COLO829 (cell line): ENCODE data around the gene ATL2.
"Not testable (repeated sequence)": the region's sequence is repeated elsewhere in the genome, so short reads cannot be mapped to it uniquely, and the experiment has no call there.

Source experiments
- DNase-seq: peaks from one replicate; pipeline ENCODE4 v3.0.0; 2012; ENCODE audit warnings: low spot score

Gene ATL2

DNA sequence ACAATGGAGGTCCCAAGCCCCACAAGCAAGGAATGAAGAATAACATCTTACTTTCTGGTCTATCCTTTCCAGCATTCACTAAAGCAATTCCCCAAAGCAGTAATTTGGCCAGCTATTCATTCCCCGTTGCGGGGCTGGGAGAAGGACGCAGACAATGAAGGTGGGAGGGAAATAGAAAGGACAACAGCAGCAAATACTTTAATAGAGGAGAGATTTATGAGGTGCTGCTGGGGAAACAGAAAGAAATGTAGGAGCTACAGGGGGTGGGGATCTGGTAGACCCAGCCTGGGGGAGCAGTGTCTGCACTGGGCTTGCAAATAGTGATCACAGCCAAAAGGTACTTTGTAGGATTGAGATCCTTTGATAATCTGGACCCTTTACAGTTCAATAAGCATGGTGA lies 13.9 kb upstream of the ATL2 start:
- DNase-seq, result no peak

DNA sequence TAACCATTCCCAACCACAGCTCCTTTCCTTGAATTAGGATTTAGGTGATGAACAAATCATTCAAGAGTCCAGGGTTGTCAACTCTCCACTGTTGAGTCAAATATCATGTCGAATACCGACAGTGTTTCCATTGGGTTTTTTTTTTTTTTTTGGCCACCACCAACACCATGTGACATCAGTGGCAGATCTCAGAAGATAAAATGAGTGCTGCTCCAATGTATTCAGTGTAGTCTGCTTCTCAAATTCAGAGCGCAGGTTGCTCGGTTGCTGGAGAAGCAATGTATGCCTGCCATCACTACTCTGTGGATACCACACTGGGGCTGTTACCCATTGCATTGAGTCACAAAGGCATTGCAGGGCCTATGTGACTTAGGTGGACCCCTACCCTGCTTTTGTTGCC lies 10.8 kb upstream of the ATL2 start:
- no peak for DNase-seq

DNA sequence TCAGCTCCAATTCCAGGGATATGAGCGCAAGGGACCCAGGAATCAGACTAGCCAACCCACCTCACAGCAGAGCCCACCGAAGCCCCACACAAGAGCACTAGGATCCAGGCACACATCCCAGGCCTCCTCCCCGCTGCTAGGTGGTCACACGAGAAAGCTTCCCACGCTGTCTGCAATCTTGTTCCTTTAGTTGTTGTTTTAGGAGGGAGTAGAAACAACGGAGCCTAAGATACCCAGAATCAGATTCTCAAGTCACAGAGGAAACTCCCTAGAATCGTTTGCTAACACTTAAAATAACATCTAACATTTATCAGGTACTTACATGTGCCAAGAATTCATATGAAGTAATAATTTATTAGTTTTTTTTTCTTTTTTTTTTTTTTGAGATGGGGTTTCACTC lies 9.7 kb upstream of the ATL2 start:
- no peak for DNase-seq

DNA sequence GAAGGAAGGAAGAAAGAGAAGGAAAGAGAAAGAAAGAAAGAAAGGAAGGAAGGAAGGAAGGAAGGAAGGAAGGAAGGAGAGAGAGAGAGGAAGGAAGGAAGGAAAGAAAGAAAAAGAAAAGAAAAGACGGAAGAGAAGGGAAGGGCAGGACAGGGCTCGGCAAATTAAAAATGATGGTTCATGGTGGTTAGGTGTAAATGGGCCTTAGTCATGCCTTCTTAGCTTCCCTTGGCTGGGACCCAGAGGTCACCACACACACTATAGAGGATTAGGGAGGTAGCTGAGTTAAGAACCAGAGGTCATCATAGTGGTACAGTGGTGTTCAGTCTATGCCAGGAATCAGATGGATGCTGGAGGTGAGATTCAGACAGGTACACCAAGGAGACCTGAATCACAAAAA lies 9.3 kb upstream of the ATL2 start:
- no peak for DNase-seq

DNA sequence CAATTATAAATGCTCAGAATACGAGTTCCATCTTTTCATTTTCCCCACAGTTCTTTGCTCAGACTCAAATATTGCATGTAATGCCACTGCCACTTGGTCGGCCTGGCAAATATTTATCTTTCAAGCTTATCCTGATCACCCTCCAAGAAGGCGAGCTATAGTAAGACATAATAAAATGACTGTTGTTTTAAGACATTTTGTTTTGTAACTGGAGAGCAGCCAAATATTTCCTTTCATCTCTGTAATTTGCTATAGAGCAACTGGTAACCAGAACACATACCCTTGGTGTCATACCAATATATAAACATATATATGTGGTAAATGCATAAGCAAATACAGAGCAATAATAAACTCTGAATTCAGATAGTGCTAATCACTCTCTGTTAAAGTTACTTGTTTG lies 7.3 kb upstream of the ATL2 start:
- no peak for DNase-seq

DNA sequence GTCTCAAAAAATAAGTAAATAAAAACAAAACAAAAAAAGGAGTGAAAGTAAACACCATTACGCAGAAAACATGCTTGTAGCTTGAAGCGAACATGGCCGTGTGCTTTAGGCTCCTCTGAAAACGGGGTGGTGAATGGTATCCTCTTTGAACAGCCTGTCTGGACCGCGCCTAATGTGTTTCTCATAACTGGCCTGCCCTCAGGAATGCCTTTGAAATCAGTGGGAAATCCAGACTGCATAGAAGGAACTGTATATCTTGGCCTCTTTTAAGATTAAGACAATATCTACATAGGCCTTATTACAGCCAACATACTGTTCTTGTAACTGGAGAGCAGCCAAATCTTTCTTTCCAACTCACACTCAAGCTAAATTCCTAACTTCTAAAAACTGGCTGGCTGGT lies 6.7 kb upstream of the ATL2 start:
- not testable (repeated sequence) for DNase-seq

DNA sequence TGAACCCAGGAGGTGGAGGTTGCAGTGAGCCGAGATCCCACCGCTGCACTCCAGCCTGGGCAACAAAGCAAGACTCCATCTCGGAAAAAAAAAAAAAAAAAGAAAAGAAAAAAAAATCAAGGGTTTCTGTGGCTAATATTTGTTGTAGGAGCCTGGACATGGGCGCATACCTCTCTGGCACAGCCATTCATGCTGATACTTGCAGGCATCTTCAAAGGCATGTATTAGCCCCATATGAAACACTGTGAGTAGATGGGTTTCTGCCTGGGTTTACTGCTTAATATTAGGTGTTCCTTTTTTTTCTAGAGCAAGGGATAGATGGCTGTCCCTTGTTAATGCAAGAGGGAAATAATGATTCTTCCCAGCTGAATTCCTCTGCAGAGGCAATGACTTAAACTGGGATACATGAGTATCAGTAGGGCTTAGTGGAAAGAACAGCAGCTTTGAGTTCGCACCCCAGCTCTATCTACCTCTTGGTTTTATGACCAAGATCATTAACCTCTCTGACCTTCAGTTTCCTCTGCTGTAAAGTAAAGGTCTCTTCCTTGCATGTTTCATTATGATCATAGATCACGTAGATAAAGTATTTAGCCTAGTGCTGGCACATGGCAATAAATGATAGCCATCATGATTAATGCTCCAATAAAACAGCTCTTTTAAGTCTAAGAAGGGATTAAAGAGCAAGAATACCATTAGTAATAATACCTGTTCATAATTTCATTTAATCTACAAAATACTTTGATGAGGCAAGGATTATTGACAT lies 4.5 kb upstream of the ATL2 start:
- no peak for DNase-seq

DNA sequence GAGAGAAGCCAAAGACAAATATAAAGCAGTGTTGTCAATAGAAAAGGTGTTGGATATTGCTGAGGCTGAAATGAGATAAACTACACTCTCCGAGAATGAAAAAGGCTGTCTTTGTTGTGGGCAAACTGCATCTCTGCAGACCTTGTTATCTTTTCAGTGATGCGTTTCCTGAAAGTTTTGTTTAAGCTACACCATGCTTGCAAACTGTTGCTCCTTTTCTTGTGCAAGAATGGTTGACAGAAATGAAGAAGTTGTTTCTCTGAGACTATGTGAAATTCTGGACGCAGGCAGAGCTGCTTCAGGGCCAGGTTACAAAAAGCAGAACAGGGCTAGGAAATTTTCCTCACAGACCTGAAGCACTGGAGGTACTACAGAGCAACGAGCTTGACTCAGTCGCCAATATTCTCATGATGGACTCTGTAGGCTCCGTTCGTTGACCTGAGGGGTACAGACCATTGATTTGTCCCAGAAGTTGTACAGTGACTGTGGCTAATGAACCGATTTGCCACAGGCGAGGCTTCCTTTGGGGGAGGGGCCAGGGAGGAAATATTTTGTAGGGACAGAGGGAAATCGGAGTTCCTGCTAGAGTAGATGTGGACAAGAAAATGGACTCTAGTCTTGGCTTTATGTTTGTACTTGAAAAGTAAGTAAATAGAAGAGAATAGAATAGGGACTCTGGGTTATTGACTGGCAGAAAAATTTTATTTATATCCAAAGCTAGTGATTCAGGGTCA lies 3.5 kb upstream of the ATL2 start:
- no peak for DNase-seq

DNA sequence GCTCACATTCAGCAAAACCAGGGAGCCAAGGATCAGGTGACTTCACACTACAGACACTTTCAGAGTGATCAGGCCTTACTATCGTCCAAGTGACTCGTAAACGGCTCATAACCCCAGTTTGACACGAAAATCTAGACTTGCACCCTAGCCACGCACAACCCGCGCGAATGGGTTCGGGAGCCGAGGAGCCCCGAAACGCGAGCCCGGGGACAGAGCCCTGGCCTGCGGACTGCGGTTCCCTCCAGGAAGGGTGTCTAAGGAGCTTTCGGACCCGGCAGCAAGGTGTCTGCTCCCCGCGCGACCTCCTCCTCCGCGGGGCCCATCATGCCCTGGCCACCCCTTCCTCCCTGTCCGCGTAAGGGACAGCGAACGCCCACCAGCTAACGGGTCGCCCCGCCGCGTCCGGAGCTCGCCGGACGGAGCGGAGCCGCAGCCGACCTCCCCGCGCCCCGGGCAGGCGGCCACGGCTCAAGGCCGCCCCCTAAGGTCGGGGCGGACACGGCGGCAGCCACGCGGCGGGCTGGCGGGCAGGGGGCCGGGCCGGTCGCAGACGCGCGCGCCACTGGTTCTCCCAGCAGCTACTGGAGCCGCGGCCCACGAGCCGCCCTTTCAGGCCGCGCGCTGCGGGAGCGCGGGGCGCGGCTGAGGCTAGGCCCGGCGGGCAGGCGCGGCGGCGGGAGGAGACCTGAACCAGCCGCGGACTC lies 575 bp downstream of the ATL2 start:
- peak; percentile 72 for DNase-seq

DNA sequence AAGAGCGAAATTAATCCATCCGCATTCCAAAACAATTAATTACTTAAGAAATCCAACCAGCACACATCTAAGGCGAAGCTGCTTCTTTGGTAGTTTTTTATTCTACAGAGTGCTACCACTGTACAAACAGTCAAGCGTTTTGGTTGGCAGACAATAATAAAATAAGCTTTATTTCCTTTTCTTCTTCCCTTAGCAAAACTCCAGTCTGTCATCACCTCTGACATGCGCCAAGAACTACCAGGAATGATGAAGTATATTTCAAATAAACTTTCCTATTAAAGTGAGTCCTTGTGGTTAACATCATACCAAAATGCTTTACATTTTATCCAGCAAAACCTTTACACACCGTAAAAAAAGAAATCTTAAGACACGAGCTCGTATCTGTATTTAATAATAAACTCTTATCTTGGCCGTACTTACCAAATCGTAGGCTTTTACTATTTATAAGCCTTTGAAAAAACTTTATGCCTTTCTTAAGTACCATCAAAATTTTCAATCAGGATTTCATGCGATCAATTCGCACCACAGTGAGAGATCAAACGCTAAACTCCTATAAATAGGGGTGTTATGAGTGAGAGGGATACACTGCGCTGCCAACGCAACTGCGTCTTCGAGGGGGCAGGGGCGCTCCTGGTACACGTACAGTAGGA lies 1.3 kb downstream of the ATL2 start:
- DNase-seq, result no peak

DNA sequence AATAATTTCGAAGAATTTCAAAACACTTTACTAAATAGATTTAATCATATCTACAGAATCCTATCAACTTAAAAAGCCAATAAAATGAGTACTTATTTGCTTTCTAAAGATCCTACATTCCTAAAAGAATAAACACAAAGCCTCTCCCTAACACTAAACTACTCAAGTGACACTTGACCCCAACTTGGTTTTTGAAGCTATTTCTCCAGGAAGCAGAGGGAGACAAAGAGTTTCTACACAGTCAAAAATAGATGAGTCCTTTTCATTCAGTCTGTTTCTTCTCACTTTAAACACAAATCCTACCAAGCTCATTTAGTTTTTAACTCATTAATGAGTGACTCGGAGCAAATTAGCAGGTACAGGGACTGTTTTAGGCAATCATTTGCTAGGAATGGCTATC lies 2.1 kb downstream of the ATL2 start:
- DNase-seq, result no peak

DNA sequence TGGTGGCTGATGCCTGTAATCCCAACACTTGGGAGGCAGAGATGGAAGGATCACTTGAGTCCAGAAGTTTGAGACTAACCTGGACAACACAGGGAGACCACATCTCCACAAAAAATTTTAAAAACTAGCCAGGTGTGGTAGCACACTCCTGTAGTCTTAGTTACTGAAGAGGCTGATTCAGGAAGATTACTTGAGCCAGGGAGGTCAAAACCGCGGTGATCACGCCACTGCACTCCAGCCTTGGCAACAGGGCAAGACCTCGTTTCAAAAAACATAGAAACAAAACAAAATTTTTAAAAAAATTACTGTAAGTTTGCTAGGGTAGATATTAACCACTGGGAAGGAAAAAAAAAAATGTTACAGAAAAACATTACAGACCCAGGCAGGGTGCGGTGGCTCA lies 5.8 kb downstream of the ATL2 start:
- DNase-seq, result no peak

DNA sequence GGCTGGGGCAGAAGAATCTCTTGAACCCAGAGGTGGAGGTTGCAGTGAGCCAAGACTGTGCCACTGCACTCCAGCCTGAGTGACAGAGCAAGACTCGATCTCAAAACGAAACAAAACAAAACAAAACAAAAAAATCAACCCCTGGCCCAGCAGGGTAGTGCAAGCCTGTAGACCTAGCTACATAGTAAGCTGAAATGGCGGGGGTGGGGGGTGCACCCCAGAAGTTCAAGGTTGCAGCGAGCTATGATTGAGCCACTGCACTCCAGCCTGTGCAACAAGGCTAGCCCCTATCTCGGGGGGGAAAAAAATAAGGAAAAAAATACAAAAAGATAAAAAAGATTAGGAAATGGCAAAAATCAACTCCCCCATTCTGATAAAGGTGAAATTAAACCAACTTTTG lies 6.4 kb downstream of the ATL2 start:
- no peak for DNase-seq

DNA sequence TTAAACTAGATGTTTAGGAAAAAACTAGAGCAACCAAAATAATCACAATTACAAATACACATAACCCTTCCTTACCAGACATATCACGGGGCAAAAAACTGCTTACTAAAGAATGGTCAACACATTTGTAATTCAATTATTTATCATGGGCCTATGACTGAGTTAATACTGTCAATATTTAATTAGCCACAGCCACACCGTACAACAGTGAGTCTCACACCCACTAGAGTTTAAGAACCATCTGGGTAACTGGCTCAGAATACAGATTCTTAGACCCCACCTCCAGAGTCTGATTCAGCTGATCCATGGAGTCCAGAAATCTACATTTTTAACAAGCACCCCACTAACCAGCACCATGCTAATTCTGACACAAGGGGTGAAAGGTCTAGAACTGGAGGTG lies 14.8 kb downstream of the ATL2 start:
- DNase-seq, result no peak

DNA sequence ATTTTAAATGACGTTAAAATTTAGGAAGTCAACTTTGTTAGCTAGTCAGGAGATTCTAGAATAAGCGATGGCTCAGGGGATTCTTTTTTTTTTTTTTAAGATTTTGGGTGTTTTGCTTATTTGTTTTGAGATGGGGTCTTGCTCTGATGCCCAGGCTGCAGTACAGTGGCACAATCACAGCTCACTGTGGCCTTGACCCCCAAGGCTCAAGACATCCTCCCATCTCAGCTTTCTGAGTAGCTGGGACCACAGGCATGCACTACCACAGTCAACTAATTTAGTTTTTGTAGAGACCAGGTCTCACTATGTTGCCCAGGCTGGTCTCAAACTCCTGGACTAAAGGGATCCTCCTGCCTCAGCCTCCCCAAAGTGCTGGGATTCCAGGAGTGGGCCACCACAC lies 16.9 kb downstream of the ATL2 start:
- DNase-seq, result no peak

DNA sequence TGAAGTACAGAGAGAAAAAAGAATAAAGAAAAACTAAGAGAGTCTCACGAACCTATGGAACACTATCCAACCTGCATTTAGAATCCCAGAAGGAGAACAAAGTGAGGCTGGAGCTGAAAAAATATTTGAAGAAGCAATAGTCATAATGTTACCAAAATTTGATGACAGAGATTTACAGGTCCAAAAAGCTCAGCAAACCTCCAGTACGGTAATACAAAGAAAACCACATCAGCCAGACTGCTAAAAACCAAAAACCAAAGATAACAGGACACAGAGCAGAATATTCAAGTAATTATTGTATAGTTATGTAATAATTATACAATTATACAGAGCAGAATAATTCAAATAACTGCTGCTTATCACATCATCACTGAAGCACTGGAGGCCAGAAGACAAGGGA lies 23.7 kb downstream of the ATL2 start:
- no peak for DNase-seq

DNA sequence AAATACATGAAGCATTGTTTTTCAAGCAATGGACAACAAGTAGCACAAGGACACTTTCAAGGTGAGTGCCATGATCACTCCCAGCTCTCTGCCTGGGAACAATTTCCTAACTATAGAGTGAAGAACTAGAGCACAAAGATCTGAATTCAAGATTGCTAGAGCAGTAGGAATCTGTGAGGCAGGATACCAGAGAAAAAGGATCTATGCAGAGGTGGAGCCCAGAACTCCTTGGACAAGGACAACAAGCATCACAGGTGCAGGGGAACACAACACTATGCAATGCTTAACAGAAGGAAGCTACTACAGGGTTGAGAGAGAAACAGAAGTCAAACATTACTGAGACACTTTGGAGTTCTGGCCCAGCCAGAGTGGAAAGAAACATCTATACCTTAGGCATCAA lies 24.7 kb downstream of the ATL2 start:
- DNase-seq, result no peak

DNA sequence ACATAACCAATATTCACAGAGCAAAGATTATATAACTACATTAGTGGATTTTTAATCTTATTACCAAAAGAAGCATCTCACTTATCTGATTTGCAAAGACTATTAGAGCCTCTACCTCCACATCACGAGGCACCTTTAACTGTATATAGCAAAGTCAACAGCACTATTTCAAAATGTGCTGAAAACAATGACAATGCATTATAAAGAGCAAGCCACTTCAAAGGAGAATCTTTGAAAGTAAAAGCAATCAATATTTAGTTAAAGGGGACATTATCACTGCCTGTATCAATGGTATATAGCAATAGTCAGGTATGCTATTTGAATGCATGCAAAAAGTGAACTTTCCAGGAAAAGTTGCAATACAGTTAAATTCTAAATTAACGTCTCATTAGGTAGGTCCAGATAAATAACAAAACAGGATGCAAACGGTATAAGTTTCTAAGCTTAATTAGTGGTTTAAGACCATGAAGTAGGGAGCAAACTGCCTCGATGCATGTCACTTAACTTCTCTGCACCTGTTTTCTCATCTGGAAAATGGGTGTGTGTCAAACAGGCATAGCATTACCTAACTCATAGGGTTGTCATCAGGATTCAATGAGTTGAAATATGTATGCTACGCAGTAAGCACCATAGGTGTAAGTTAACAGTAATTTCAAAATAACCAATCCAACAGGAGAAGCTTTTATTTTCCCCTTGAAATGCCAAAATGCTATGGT lies 31.6 kb downstream of the ATL2 start:
- DNase-seq, result no peak

DNA sequence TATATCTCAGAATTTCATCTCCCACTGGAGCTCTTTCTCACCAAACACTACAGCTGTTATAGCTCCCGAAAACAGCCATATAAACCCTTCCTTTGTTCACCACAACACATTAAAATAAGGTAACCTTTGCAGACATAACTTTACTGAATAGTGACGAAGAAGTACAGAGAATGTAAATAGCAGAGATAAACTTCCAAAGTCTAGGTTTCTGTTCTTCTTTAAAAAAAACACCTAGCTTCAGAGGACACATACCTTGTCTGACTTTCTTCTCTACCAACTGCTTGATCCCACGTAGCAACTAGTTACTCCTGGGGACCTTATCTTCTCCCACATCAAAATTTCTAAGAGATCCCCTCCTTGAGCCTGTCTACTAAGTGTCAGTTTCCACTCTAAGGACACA lies 32.3 kb downstream of the ATL2 start:
- no peak for DNase-seq

DNA sequence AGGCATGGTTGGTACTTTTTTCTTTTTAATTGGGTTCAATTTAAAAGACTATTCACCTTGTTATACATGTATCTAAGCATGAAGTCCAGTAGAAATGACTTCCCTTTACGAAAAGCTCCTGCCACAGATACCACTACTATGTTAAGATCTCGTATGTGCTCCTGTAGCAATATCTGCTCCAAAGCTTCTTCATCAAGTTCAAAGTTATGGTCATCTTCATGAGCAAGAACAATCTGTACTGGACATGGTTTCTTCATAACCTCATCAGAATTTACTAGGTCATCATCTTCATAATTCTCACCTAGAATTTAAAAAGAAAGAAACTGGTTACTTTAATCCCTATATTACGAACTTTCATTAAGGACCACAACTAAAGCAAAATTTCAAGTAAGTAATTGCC lies 33.9 kb downstream of the ATL2 start:
- no peak for DNase-seq

DNA sequence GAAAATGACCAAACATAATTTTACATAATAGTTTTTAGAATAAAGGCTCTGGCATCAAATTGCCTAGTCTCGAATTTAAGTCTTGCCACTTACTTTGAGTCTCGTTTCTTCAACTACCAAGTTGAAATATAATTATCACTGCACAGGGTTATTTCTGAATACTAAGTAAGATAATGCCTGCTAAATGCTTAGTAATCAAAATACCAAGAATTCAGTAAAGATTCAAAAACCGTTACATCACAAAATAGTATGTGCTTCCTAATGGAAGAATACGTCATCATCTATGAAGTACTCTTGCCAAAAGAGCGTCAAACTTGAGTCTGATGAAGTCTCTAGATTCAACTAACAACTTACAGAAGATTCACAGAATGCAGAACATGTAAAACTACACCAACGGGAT lies 40.5 kb downstream of the ATL2 start:
- DNase-seq, result no peak

DNA sequence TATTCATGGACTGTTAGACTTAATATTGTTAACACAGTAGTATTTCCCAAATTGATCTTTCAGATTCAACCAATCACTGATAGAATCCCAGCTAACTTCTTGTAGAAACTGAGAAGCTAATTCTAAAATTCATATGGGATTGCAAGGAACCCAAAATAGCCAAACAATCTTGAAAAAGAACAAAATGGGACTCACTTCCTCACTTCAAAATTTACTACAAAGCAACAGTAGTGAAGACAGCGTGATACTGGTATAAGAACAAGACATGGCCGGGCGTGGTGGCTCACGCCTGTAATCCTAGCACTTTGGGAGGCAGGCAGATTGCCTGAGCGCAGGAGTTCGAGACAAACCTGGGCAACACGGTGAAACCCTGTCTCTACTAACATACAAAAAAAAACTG lies 46.3 kb downstream of the ATL2 start:
- DNase-seq, result no peak
